GM12892 (cell line): ENCODE data around the gene VPS45. TPM values are rescaled to one million over a fixed set of nuclear protein-coding genes. Genes with fewer than 3 reads are reported as not detected.
A peak's percentile ranks its signal among the peaks of the same experiment; 100 is the strongest.
"Not testable (repeated sequence)": the region's sequence is repeated elsewhere in the genome, so short reads cannot be mapped to it uniquely, and the experiment has no call there.

ENCODE experiments used
- DNase-seq: peaks from one replicate; pipeline ENCODE4 v3.0.0; 2011; ENCODE audit not compliant: insufficient read length
- FAIRE-seq: peaks from 2 replicates; lab custom pipeline; 2011; peaks lifted over from hg19 to GRCh38; lab: Jason Lieb, UNC
- POLR2A ChIP-seq: IDR thresholded peaks from 2 replicates; pipeline ENCODE4 v1.6.1; 2011; ENCODE audit warnings: low read depth, low read length, control low read depth
- POLR2AphosphoS5 ChIP-seq: IDR thresholded peaks from 2 replicates; pipeline ENCODE4 v1.6.1; 2011; ENCODE audit warnings: low read depth, low read length, control low read depth
- TAF1 ChIP-seq: IDR thresholded peaks from 2 replicates; pipeline ENCODE4 v1.6.1; 2011; ENCODE audit warnings: low read depth, mild to moderate bottlenecking, control low read depth, low read length, borderline replicate concordance
- polyA plus RNA-seq: library from polyadenylated mRNA; unstranded; fragments of >200 nt; gene quantifications from one replicate; pipeline ENCODE4 v1.2.1, GENCODE V29; 2012; ENCODE audit warnings: missing spikeins, inconsistent platforms; ENCODE audit not compliant: missing spikeins

Gene VPS45
- 29.9 TPM for polyA plus RNA-seq

GRCh38 chr1:150067184-150068108 is at the start of gene VPS45:
VPS45 (plus strand) TSS chr1:150067776; CDS start chr1:150067858, 82 bp downstream.
- TF ChIP-seq POLR2AphosphoS5 (peak; percentile 63), TAF1 (no peak), POLR2A (peak; percentile 67; the same call in 1 of the 2 replicates)
- FAIRE-seq (peak; percentile 58), DNase-seq (peak; percentile 79)

GRCh38 chr1:150018165-150018564 is 49.4 kb upstream of the VPS45 start:
- FAIRE-seq (no peak), DNase-seq (no peak)
- TF ChIP-seq TAF1 (no peak), POLR2A (no peak), POLR2AphosphoS5 (no peak)

GRCh38 chr1:150020711-150021110 is 46.9 kb upstream of the VPS45 start:
- DNase-seq, result no peak
- no peak for TF ChIP-seq TAF1
- no peak for TF ChIP-seq POLR2AphosphoS5
- no peak for TF ChIP-seq POLR2A
- FAIRE-seq, result no peak

- FAIRE-seq, result no peak
- no peak for DNase-seq
- TF ChIP-seq POLR2A, result no peak
- TF ChIP-seq POLR2AphosphoS5, result no peak
These were observed 46.3 kb upstream of the VPS45 start for GRCh38 chr1:150021191-150021694.

- TF ChIP-seq POLR2A, result no peak
- TF ChIP-seq TAF1, result no peak
- no peak for TF ChIP-seq POLR2AphosphoS5
- no peak for FAIRE-seq
- no peak for DNase-seq
These were observed 45.2 kb upstream of the VPS45 start for GRCh38 chr1:150022357-150022756.

GRCh38 chr1:150024156-150024555 is 43.4 kb upstream of the VPS45 start:
- DNase-seq, result no peak
- no peak for FAIRE-seq
- TF ChIP-seq POLR2AphosphoS5 (no peak), TAF1 (no peak), POLR2A (no peak)

- FAIRE-seq, result no peak
- DNase-seq, result no peak
- TF ChIP-seq POLR2AphosphoS5 (no peak), TAF1 (no peak), POLR2A (no peak)
These were observed 39.3 kb upstream of the VPS45 start for GRCh38 chr1:150028322-150028721.

- TF ChIP-seq POLR2A (no peak), POLR2AphosphoS5 (no peak), TAF1 (no peak)
These were observed 33.2 kb upstream of the VPS45 start for GRCh38 chr1:150034336-150034735.

GRCh38 chr1:150049926-150050325 is 17.6 kb upstream of the VPS45 start:
- DNase-seq, result no peak
- no peak for FAIRE-seq
- no peak for TF ChIP-seq POLR2A
- no peak for TF ChIP-seq POLR2AphosphoS5

More at GRCh38 chr1:150034336-150034735, 33.2 kb upstream of the VPS45 start:
- DNase-seq, result no peak
- FAIRE-seq, result no peak

- no peak for FAIRE-seq
- no peak for TF ChIP-seq POLR2A
- no peak for TF ChIP-seq POLR2AphosphoS5
- TF ChIP-seq TAF1, result no peak
- DNase-seq, result no peak
These were observed 16.5 kb upstream of the VPS45 start for GRCh38 chr1:150051089-150051373.

- not testable (repeated sequence) for FAIRE-seq
These were observed 15.6 kb upstream of the VPS45 start for GRCh38 chr1:150051905-150052412.

GRCh38 chr1:150053926-150054325 is 13.7 kb upstream of the VPS45 start:
- FAIRE-seq, result peak; percentile 9
- no peak for DNase-seq
- TF ChIP-seq TAF1, result no peak
- no peak for TF ChIP-seq POLR2A
- no peak for TF ChIP-seq POLR2AphosphoS5

More at GRCh38 chr1:150051905-150052412, 15.6 kb upstream of the VPS45 start:
- DNase-seq, result not testable (repeated sequence)

GRCh38 chr1:150055507-150055906 is 12.1 kb upstream of the VPS45 start:
- not testable (repeated sequence) for FAIRE-seq, DNase-seq
